SK-N-SH treated with all-trans-retinoic acid at 6 μM for 48 hours (cell line): ENCODE measurements around the gene LTK.

Experiments used
- ATAC-seq: fragments of 200-7000 bp; cut with Tn5 transposase; 3 replicates; pipeline ENCODE4 v1.9.1; 2020; ENCODE audit warnings: mild to moderate bottlenecking, moderate library complexity
- ARNTL ChIP-seq: fragments of 450-650 bp; formaldehyde crosslinking; IDR thresholded peaks from 2 replicates; pipeline ENCODE4 v1.5.0; 2020; ENCODE audit warnings: low read depth, mild to moderate bottlenecking, moderate library complexity, borderline replicate concordance
- BACH2 ChIP-seq: fragments of 250-450 bp; sonication (Bioruptor Pico); IDR thresholded peaks from 2 replicates; pipeline ENCODE4 v1.9.0; 2021; ENCODE audit warnings: mild to moderate bottlenecking, borderline replicate concordance
- CSDC2 ChIP-seq: fragments of 250-450 bp; sonication (Bioruptor Pico); IDR thresholded peaks from 2 replicates; pipeline ENCODE4 v1.5.0; 2020; ENCODE audit warnings: mild to moderate bottlenecking, moderate library complexity
- ESRRG ChIP-seq: fragments of 250-450 bp; sonication (Bioruptor Pico); IDR thresholded peaks from 2 replicates; pipeline ENCODE4 v1.6.1; 2021; ENCODE audit warnings: mild to moderate bottlenecking
- GLIS3 ChIP-seq: fragments of 250-450 bp; sonication (Bioruptor Pico); IDR thresholded peaks from 2 replicates; pipeline ENCODE4 v1.5.0; 2020; ENCODE audit warnings: mild to moderate bottlenecking, moderate library complexity
- ISL1 ChIP-seq: fragments of 250-450 bp; sonication (Bioruptor Pico); IDR thresholded peaks from 2 replicates; pipeline ENCODE4 v2.1.2; 2022; ENCODE audit warnings: mild to moderate bottlenecking, moderate library complexity
- OSR1 ChIP-seq: fragments of 250-450 bp; sonication (Bioruptor Pico); IDR thresholded peaks from 2 replicates; pipeline ENCODE4 v1.8.0; 2022; ENCODE audit warnings: moderate library complexity, mild to moderate bottlenecking, inconsistent platforms
- PATZ1 ChIP-seq: fragments of 250-450 bp; sonication (Bioruptor Pico); IDR thresholded peaks from 2 replicates; pipeline ENCODE4 v1.8.0; 2020; ENCODE audit warnings: mild to moderate bottlenecking, moderate library complexity, borderline replicate concordance
- POU6F1 ChIP-seq: fragments of 250-450 bp; sonication (Bioruptor Pico); IDR thresholded peaks from 2 replicates; pipeline ENCODE4 v1.8.0; 2021; ENCODE audit warnings: low read depth, mild to moderate bottlenecking, moderate library complexity, borderline replicate concordance
- PPARA ChIP-seq: fragments of 250-450 bp; sonication (Bioruptor Pico); IDR thresholded peaks from 2 replicates; pipeline ENCODE4 v1.5.0; 2020; ENCODE audit warnings: mild to moderate bottlenecking, borderline replicate concordance
- RARB ChIP-seq: fragments of 250-450 bp; sonication (Bioruptor Pico); IDR thresholded peaks from 2 replicates; pipeline ENCODE4 v1.8.0; 2021; ENCODE audit warnings: mild to moderate bottlenecking, moderate library complexity
- SNAI2 ChIP-seq: fragments of 250-450 bp; sonication (Bioruptor Pico); IDR thresholded peaks from 2 replicates; pipeline ENCODE4 v1.5.0; 2020; ENCODE audit warnings: mild to moderate bottlenecking, moderate library complexity
- TCF4 ChIP-seq: fragments of 250-450 bp; sonication (Bioruptor Pico); IDR thresholded peaks from 2 replicates; pipeline ENCODE4 v1.8.0; 2021; ENCODE audit warnings: mild to moderate bottlenecking, moderate library complexity, borderline replicate concordance
- TOX ChIP-seq: fragments of 250-450 bp; sonication (Bioruptor Pico); IDR thresholded peaks from 2 replicates; pipeline ENCODE4 v1.8.0; 2021; ENCODE audit warnings: mild to moderate bottlenecking, moderate library complexity, borderline replicate concordance
- TSHZ2 ChIP-seq: fragments of 250-450 bp; sonication (Bioruptor Pico); IDR thresholded peaks from 2 replicates; pipeline ENCODE4 v1.5.0; 2020; ENCODE audit warnings: mild to moderate bottlenecking, moderate library complexity
- ZFP3 ChIP-seq: fragments of 250-450 bp; sonication (Bioruptor Pico); IDR thresholded peaks from 2 replicates; pipeline ENCODE4 v1.5.0; 2020; ENCODE audit warnings: mild to moderate bottlenecking, moderate library complexity
- ZFP30 ChIP-seq: fragments of 450-650 bp; formaldehyde crosslinking; IDR thresholded peaks from 2 replicates; pipeline ENCODE4 v1.5.0; 2022; ENCODE audit warnings: mild to moderate bottlenecking, moderate library complexity
- ZNF565 ChIP-seq: fragments of 450-650 bp; formaldehyde crosslinking; conservative IDR thresholded peaks from 2 replicates; pipeline ENCODE4 v1.5.0; 2020; ENCODE audit warnings: low read depth, mild to moderate bottlenecking, moderate library complexity
- ZNF70 ChIP-seq: fragments of 450-650 bp; formaldehyde crosslinking; IDR thresholded peaks from 2 replicates; pipeline ENCODE4 v1.5.0; 2020; ENCODE audit warnings: mild to moderate bottlenecking, moderate library complexity
- ZNF8 ChIP-seq: fragments of 450-650 bp; formaldehyde crosslinking; IDR thresholded peaks from 2 replicates; pipeline ENCODE4 v1.5.0; 2020; ENCODE audit warnings: mild to moderate bottlenecking, moderate library complexity
- TF ChIP-seq, protein P1 (sequence below): fragments of 250-450 bp; sonication (Bioruptor Pico); IDR thresholded peaks from 2 replicates; pipeline ENCODE4 v1.5.1; 2020; ENCODE audit warnings: low read depth, mild to moderate bottlenecking, moderate library complexity
- TF ChIP-seq, protein P2 (sequence below): fragments of 250-450 bp; sonication (Bioruptor Pico); IDR thresholded peaks from 2 replicates; pipeline ENCODE4 v1.5.1; 2021; ENCODE audit warnings: mild to moderate bottlenecking, moderate library complexity

LTK gene

GRCh38 chr15:41501931-41502794 lies 11.5 kb downstream of the LTK start:
- peak; percentile 40 for ATAC-seq
- TF ChIP-seq ESRRG (CRISPR knock-in tag) (no peak), GLIS3 (CRISPR knock-in tag) (no peak), PPARA (CRISPR knock-in tag) (no peak), BACH2 (CRISPR knock-in tag) (no peak), RARB (CRISPR knock-in tag) (no peak), SNAI2 (CRISPR knock-in tag) (no peak), TCF4 (CRISPR knock-in tag) (no peak), POU6F1 (CRISPR knock-in tag) (no peak), ZFP30 (CRISPR knock-in tag) (no peak), ARNTL (CRISPR knock-in tag) (no peak), ZNF8 (CRISPR knock-in tag) (no peak)

DNA sequence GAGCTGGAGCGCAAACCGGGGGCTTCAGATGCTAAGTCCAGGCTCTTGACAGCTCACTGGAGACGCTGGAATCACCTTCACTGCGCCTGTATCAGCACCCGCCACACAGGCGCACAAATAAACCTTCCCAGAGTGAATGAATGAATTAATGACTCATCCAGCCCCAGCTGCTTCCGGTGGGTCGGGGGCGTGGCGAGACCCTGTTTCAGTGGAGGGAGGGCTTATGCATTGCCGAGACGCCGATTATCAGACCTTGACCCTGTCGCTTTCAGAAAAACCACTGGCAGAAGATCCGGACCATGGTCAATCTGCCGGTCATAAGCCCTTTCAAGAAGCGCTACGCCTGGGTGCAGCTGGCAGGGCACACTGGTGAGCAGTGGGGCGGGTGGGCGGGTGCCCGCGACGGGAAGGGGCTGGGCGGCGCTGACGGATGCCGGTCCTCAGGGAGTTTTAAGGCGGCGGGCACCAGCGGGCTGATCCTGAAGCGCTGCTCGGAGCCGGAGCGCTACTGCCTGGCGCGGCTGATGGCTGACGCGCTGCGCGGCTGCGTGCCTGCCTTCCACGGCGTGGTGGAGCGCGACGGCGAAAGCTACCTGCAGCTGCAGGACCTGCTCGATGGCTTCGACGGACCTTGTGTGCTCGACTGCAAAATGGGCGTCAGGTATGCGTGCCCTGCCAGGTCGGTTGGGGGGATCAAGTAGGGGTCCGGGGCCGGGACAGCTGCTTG lies 12.3 kb downstream of the LTK start:
- no peak for TF ChIP-seq GLIS3 (CRISPR knock-in tag)
- TF ChIP-seq CSDC2 = no peak
- peak; percentile 64 for ATAC-seq

DNA sequence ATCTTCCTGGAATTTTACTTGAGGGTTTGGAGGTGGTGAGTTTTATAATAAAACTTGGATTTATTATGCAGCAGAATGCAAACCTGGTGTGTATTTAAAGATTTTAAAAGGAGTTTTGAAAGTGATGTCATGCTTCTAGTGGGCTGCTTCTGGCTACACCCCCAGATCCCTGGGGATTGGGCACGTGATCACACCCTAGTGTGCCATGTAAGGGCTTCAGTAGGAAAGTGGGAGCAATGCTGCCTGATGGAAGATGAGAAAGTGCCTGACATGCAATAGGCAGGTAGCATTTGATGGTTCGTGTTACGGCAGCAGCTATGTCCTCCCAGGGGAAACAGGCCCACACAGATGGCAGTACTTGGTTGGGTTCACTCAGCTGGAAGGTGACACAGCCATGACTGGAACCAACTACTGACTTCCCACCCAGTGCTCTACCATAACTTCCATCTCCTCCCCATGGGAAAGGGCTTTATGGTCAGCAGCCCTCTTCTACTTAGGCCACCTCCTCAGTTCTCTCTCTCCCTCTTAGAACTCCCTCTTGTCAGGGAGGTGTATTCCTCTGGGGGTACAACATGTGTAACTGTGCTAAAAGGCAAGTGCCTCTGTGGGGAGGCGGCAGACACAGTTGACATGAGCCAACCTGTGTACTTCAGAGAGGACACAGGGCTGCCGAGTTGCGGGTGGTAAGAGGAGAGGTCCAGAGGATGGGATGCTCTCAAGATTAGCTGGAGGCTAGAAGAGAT lies 14.3 kb downstream of the LTK start:
- no peak for TF ChIP-seq TSHZ2 (CRISPR knock-in tag)
- TF ChIP-seq OSR1 = no peak
- no peak for TF ChIP-seq POU6F1 (CRISPR knock-in tag)
- no peak for TF ChIP-seq GLIS3 (CRISPR knock-in tag)
- TF ChIP-seq ZNF565 (CRISPR knock-in tag) = no peak
- no peak for TF ChIP-seq ZNF8 (CRISPR knock-in tag)
- no peak for TF ChIP-seq PATZ1 (CRISPR knock-in tag)
- TF ChIP-seq, protein P1, sequence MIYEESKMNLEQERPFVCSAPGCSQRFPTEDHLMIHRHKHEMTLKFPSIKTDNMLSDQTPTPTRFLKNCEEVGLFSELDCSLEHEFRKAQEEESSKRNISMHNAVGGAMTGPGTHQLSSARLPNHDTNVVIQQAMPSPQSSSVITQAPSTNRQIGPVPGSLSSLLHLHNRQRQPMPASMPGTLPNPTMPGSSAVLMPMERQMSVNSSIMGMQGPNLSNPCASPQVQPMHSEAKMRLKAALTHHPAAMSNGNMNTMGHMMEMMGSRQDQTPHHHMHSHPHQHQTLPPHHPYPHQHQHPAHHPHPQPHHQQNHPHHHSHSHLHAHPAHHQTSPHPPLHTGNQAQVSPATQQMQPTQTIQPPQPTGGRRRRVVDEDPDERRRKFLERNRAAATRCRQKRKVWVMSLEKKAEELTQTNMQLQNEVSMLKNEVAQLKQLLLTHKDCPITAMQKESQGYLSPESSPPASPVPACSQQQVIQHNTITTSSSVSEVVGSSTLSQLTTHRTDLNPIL = no peak
- no peak for TF ChIP-seq ARNTL (CRISPR knock-in tag)
- no peak for TF ChIP-seq CSDC2
- no peak for TF ChIP-seq ZNF70 (CRISPR knock-in tag)
- TF ChIP-seq, protein P2, sequence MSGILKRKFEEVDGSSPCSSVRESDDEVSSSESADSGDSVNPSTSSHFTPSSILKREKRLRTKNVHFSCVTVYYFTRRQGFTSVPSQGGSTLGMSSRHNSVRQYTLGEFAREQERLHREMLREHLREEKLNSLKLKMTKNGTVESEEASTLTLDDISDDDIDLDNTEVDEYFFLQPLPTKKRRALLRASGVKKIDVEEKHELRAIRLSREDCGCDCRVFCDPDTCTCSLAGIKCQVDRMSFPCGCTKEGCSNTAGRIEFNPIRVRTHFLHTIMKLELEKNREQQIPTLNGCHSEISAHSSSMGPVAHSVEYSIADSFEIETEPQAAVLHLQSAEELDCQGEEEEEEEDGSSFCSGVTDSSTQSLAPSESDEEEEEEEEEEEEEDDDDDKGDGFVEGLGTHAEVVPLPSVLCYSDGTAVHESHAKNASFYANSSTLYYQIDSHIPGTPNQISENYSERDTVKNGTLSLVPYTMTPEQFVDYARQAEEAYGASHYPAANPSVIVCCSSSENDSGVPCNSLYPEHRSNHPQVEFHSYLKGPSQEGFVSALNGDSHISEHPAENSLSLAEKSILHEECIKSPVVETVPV (CRISPR knock-in tag) = no peak
- no peak for TF ChIP-seq SNAI2 (CRISPR knock-in tag)
- no peak for TF ChIP-seq ZFP3
- no peak for TF ChIP-seq TOX (CRISPR knock-in tag)
- TF ChIP-seq ISL1 (CRISPR knock-in tag) = no peak
- TF ChIP-seq ESRRG (CRISPR knock-in tag) = no peak
- TF ChIP-seq BACH2 (CRISPR knock-in tag) = no peak
- no peak for ATAC-seq
